RWPE2 (cell line): ENCODE results near the gene TYROBP.
A peak's percentile ranks its signal among the peaks of the same experiment; 100 is the strongest.

ENCODE experiments used
- ATAC-seq: fragments of 200-7000 bp; cut with Tn5 transposase; 3 replicates; pipeline ENCODE4 v1.9.1; 2021; ENCODE audit warnings: low read depth
- DNase-seq: peaks from one replicate; pipeline ENCODE4 v3.0.0-alpha.2; 2020; ENCODE audit warnings: low spot score
- H3K27ac ChIP-seq: fragments of 450-650 bp; 2 replicates; pipeline ENCODE4 v1.5.1; 2017; ENCODE audit warnings: mild to moderate bottlenecking; ENCODE audit not compliant: poor library complexity, severe bottlenecking
- H3K27me3 ChIP-seq: fragments of 250-450 bp; sonication (Bioruptor Pico); 2 replicates; pipeline ENCODE4 v1.5.1; 2021; ENCODE audit warnings: mild to moderate bottlenecking, moderate library complexity; ENCODE audit not compliant: insufficient read depth, poor library complexity, severe bottlenecking
- H3K36me3 ChIP-seq: fragments of 250-450 bp; sonication (Bioruptor Pico); 2 replicates; pipeline ENCODE4 v1.5.1; 2020; ENCODE audit warnings: low read depth, mild to moderate bottlenecking, moderate library complexity
- H3K4me1 ChIP-seq: fragments of 250-450 bp; sonication (Bioruptor Pico); 2 replicates; pipeline ENCODE4 v1.5.1; 2021; ENCODE audit warnings: mild to moderate bottlenecking, moderate library complexity; ENCODE audit not compliant: insufficient read depth, poor library complexity, severe bottlenecking
- H3K4me3 ChIP-seq: fragments of 250-450 bp; sonication (Bioruptor Pico); 2 replicates; pipeline ENCODE4 v1.5.1; 2021; ENCODE audit warnings: mild to moderate bottlenecking, moderate library complexity; ENCODE audit not compliant: severe bottlenecking
- H3K9me3 ChIP-seq: fragments of 250-450 bp; sonication (Bioruptor Pico); 2 replicates; pipeline ENCODE4 v1.5.1; 2021; ENCODE audit warnings: mild to moderate bottlenecking, moderate library complexity; ENCODE audit not compliant: severe bottlenecking
- TF ChIP-seq, protein P1 (sequence below): fragments of 450-650 bp; IDR thresholded peaks from one replicate; pipeline ENCODE4 v1.5.1; 2017; ENCODE audit warnings: mild to moderate bottlenecking, moderate library complexity; ENCODE audit not compliant: poor library complexity, severe bottlenecking

TYROBP gene

DNA sequence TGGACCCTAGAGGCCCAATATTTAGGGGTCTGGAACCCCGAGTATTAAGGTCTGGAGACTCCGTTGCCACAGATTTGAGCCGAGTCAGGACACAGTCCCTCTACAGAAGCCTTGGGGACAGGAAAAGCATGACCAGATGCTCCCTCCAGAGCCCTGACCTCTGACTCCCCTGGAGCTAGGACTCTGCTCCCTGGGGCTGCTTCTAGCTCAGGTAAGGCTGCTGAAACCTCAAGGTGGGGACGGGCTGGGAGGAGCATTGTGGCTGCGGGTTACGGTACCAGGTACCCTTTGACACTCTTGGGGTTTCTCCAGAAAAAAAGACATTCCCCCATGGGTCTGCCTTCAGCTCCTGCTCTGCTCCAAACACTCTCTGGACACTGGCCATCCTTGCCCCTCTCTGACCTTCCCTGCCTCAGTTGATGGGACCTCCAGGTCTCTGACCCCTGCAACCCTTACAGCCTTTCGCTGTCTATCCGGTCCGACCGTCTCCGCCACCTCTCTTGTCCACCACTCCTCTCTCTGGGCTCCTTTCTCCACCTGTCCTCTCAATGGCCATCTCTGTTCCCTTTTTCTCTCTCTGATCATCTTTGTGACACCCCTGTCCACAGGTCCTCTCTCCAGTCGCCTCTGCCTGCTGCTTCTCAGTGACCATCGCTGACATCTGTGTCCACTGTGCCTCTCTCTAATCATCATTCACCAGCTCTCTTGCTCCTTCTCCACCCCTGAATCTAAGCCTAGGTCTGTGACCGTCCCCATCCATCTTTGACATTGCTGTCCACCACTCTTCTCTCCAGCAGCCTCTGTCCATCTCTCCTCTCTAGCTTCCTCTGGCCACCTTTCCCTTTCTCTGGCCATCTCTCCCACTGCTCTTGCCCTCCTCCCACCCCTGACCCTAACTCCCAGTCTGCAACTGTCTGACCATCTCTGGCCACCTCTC lies 29.5 kb upstream of the TYROBP start:
- Histone ChIP-seq H3K36me3 (no peaks in the 10 kb centered on the region), H3K4me1 (no peaks in the 10 kb centered on the region), H3K9me3 (no peaks in the 10 kb centered on the region), H3K27me3 (no peaks in the 10 kb centered on the region), H3K27ac (no peak overlapping the region), H3K4me3 (peak overlapping the region; percentile 57)
- ATAC-seq (peak; percentile 35; the same call in 1 of the 3 replicates), DNase-seq (no peak)
- TF ChIP-seq, protein P1, sequence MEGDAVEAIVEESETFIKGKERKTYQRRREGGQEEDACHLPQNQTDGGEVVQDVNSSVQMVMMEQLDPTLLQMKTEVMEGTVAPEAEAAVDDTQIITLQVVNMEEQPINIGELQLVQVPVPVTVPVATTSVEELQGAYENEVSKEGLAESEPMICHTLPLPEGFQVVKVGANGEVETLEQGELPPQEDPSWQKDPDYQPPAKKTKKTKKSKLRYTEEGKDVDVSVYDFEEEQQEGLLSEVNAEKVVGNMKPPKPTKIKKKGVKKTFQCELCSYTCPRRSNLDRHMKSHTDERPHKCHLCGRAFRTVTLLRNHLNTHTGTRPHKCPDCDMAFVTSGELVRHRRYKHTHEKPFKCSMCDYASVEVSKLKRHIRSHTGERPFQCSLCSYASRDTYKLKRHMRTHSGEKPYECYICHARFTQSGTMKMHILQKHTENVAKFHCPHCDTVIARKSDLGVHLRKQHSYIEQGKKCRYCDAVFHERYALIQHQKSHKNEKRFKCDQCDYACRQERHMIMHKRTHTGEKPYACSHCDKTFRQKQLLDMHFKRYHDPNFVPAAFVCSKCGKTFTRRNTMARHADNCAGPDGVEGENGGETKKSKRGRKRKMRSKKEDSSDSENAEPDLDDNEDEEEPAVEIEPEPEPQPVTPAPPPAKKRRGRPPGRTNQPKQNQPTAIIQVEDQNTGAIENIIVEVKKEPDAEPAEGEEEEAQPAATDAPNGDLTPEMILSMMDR = no peak

DNA sequence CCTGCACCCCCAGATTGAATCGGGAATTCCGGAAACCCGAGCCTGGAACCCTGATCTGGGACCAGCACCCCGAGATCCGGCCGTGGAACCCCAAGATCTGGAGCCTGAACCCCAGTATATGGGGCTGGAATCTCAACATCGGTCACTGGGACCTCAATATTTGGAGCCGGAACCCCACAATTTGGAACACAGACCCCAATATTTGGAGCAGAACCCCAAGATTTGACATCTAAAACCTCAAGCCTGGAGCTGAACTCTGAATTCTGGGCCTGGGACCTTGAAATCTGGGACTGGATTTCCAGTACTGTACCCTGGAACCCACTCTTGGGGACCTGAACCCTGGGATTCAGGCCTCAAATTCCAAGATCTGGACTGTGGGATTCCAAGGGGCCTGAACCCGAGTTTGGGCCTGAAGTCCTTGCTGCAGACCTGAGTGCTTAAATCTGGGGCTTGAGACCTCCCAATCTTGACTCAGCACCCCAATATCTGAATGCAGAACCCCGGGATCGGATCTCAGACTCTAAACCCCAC lies 28.7 kb upstream of the TYROBP start:
- Histone ChIP-seq H3K27ac (peak overlapping the region; percentile 8), H3K9me3 (no peaks in the 10 kb centered on the region), H3K4me3 (peak overlapping the region; percentile 57), H3K27me3 (no peaks in the 10 kb centered on the region), H3K4me1 (no peaks in the 10 kb centered on the region), H3K36me3 (no peaks in the 10 kb centered on the region)
- DNase-seq (no peak), ATAC-seq (no peak)
- TF ChIP-seq, protein P1 = no peak

DNA sequence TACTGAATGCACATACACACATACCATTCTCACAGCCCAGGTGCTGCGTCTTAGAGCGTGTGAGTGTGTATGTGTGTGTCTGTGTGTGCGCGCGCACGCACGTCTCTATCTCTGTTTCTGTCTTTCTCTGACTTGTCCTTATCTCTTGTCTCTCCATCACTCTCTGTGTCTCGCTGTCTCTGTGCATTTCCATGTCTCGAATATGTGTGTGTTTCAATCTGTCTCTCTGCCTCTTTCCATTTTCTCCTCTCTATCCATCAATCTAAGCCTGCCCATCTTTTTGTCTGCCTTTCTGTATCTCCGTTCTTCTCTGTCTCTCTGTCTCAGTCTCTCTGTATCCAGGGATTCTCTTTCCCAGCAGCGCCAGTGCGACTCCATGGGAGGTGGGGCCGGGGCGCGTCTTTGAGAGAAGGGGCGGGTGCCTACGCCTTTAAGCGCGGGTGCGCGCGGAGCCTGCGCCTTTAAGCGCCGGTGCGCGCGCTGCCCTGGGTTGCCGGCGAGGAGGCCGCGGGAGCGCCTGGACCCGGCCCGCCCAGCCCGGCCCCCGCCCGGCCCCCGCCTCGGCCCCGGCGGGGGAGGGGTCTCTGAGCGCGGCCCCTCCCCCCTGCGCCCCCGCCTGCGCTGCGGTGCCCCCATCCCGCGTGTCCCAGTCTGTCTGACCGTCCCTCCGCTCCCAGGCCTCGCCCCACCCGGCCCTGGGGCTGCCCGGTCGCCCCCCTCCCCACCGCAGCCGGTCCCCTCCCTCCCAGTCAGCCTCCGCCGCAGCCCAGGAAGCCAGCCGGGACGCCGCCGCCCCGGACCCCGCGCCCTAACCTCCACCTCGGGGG lies 28.0 kb upstream of the TYROBP start, which contains the start of gene LRFN3:
LRFN3 (plus strand) TSS at position 464 of the 827 bp plus-strand sequence. CDS start 3,052 bp downstream, outside the sequence.
- Histone ChIP-seq H3K27me3 (no peaks in the 10 kb centered on the region), H3K9me3 (no peaks in the 10 kb centered on the region), H3K4me3 (peak within 1 kb of the TSS; percentile 57), H3K36me3 (no peaks in the 10 kb centered on the region), H3K4me1 (no peaks in the 10 kb centered on the region), H3K27ac (peak within 1 kb of the TSS; percentile 8)
- ATAC-seq (peak; percentile 47), DNase-seq (no peak)
- TF ChIP-seq, protein P1 = no peak

DNA sequence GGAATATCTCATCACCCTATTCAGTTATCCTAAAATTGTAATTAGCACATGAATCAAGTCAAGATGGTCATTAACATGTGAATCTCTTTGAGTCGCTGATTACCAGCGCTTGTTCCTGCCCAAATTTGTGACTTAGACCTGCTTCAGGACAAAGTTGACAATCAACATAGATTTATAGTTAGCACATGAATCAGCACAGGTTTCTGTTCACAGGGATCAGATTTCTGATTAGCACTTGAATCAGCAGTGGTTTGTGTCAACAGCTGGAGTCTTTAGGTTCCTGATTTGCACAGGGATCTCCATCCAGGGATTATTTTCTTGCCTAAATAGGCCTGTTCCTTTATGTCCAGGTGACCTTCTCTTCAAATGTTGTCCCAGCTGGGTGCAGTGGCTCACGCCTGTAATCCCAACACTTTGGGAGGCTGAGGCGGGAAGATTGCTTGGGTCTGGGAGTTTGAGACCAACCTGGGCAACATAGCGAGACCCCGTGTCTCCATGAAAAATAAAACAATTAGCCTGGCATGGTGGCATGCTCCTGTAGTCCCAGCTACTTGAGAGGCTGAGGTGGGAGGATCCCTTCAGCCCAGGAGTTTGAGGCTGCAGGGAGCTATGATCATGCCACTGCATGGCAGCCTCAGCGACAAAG lies 24.3 kb upstream of the TYROBP start:
- DNase-seq (no peak), ATAC-seq (no peak)
- Histone ChIP-seq H3K27ac (no peak overlapping the region), H3K27me3 (no peaks in the 10 kb centered on the region), H3K4me3 (no peak overlapping the region), H3K4me1 (peaks cover 4% of the 10 kb centered on the region), H3K9me3 (no peaks in the 10 kb centered on the region), H3K36me3 (no peaks in the 10 kb centered on the region)
- TF ChIP-seq, protein P1 = no peak
